Measurements from ENCODE around the gene LDB2.

DNA sequence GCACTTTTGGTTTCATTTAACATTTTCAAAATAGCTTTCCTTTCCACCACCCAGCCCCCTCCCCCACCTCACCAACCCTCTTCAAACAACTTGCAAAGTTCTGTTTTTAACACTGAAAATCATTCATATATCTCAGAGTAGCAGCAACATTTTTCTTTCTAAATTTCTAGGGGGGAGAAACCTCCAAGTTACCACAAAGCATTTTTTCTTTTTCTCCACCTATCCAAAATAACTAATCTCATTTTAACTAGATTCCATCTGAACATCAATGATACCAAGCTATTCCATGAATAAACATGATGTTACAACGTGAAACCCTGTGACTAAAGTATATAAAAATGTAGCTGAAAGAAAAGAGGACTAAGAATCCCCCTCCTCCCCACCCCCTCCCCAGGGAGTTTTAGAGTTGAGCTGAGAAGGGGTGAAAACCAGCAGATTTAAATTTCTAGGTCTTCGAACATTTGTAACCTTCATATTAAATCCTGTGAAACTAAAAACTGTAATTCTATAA lies 5.2 kb downstream of the LDB2 start:
- TF ChIP-seq, protein P1, sequence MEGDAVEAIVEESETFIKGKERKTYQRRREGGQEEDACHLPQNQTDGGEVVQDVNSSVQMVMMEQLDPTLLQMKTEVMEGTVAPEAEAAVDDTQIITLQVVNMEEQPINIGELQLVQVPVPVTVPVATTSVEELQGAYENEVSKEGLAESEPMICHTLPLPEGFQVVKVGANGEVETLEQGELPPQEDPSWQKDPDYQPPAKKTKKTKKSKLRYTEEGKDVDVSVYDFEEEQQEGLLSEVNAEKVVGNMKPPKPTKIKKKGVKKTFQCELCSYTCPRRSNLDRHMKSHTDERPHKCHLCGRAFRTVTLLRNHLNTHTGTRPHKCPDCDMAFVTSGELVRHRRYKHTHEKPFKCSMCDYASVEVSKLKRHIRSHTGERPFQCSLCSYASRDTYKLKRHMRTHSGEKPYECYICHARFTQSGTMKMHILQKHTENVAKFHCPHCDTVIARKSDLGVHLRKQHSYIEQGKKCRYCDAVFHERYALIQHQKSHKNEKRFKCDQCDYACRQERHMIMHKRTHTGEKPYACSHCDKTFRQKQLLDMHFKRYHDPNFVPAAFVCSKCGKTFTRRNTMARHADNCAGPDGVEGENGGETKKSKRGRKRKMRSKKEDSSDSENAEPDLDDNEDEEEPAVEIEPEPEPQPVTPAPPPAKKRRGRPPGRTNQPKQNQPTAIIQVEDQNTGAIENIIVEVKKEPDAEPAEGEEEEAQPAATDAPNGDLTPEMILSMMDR (IDR thresholded peaks at IDR 0.05): no peak
- no peak for TF ChIP-seq EP300 (IDR thresholded peaks at IDR 0.05)

Measured in tibial nerve (tissue), 4 donors.